PFSK-1 (cell line): ENCODE data around the gene ZNF277.

Experiments
- FOXP2 ChIP-seq: optimal IDR thresholded peaks from 2 replicates; pipeline ENCODE3; 2011; ENCODE audit warnings: borderline replicate concordance, control low read depth, inconsistent platforms; ENCODE audit not compliant: insufficient read depth; ENCODE audit errors: extremely low read length, extremely low read depth
- POLR2AphosphoS5 ChIP-seq: IDR thresholded peaks from 2 replicates; pipeline ENCODE4 v1.6.1; 2012; ENCODE audit warnings: low read depth, mild to moderate bottlenecking, control low read depth, low read length, moderate library complexity
- REST ChIP-seq, 2 experiments: IDR thresholded peaks; 2 replicates each; pipeline versions ENCODE4 v1.6.1 to v1.8.0; 2011 to 2012; ENCODE audit warnings: low read depth in 2 of 2, low read length in 2 of 2, control low read depth in 1 of 2, inconsistent platforms in 1 of 2, mild to moderate bottlenecking in 1 of 2, moderate library complexity in 1 of 2; ENCODE audit not compliant: insufficient read depth in 1 of 2
- SIN3A ChIP-seq: IDR thresholded peaks from 2 replicates; pipeline ENCODE4 v1.6.1; 2012; ENCODE audit warnings: mild to moderate bottlenecking, low read length, moderate library complexity, borderline replicate concordance; ENCODE audit not compliant: insufficient read depth
- TAF1 ChIP-seq: IDR thresholded peaks from 2 replicates; pipeline ENCODE4 v1.6.1; 2012; ENCODE audit warnings: low read length, control low read depth, borderline replicate concordance; ENCODE audit not compliant: insufficient read depth

GRCh38 chr7:112204499-112205342 lies 1.8 kb upstream of the ZNF277 start:
- TF ChIP-seq TAF1 (no peak), REST (IDR thresholded peaks at IDR 0.05; ENCODE audit: insufficient read depth in 1 of 2, low read depth in 2 of 2, low read length in 2 of 2) (no peak), POLR2AphosphoS5 (no peak), SIN3A (no peak), FOXP2 (no peak)
